OCI-LY3 (cell line): Measurements from ENCODE around the gene KRT14.
"Not testable (repeated sequence)": the region's sequence is repeated elsewhere in the genome, so short reads cannot be mapped to it uniquely, and the experiment has no call there.

ENCODE experiments used
- H2AFZ ChIP-seq: fragments of 200-600, 300-600 bp; shearing (Covaris generic); 2 replicates; pipeline ENCODE4 v1.6.0; 2014; ENCODE audit warnings: antibody characterized with exemption, low read depth, low read length
- H3K27ac ChIP-seq: fragments of 200-600, 300-600 bp; sonication (generic); 2 replicates; pipeline ENCODE4 v1.5.1; 2014; ENCODE audit warnings: mild to moderate bottlenecking, low read length, moderate library complexity, mixed read lengths
- H3K27me3 ChIP-seq: fragments of 200-600, 300-600 bp; sonication (generic); 2 replicates; pipeline ENCODE4 v1.6.1; 2014; ENCODE audit warnings: low read depth, low read length, mixed read lengths
- H3K36me3 ChIP-seq: fragments of 200-600, 300-600 bp; sonication (generic); replicated peaks from 2 replicates; pipeline ENCODE3; 2014; ENCODE audit warnings: low read depth, low read length, mixed read lengths
- H3K4me1 ChIP-seq: fragments of 300-600, 200-600 bp; sonication (generic); 2 replicates; pipeline ENCODE4 v1.6.1; 2014; ENCODE audit warnings: low read length, mixed read lengths
- H3K4me2 ChIP-seq: fragments of 200-600, 300-600 bp; sonication (generic); 2 replicates; pipeline ENCODE4 v1.6.1; 2014; ENCODE audit warnings: low read length, mixed read lengths
- H3K4me3 ChIP-seq: fragments of 300-600, 200-600 bp; sonication (generic); 2 replicates; pipeline ENCODE4 v1.5.1; 2014; ENCODE audit warnings: antibody characterized with exemption, mild to moderate bottlenecking, low read length, moderate library complexity
- H3K79me2 ChIP-seq: fragments of 300-600, 200-600 bp; shearing (Covaris generic); 2 replicates; pipeline ENCODE4 v1.6.1; 2014; ENCODE audit warnings: mild to moderate bottlenecking, low read length, mixed read lengths
- H3K9ac ChIP-seq: fragments of 300-600, 200-600 bp; shearing (Covaris generic); 2 replicates; pipeline ENCODE4 v1.6.0; 2014; ENCODE audit warnings: mild to moderate bottlenecking, low read length, moderate library complexity
- H3K9me3 ChIP-seq: fragments of 200-600, 300-600 bp; shearing (Covaris generic); 2 replicates; pipeline ENCODE4 v1.6.1; 2014; ENCODE audit warnings: low read length, mixed read lengths; ENCODE audit not compliant: insufficient read depth
- H4K20me1 ChIP-seq: fragments of 200-600, 300-600 bp; sonication (generic); 2 replicates; pipeline ENCODE4 v1.6.1; 2016; ENCODE audit warnings: low read length, mixed read lengths; ENCODE audit not compliant: insufficient read depth
- EZH2phosphoT487 ChIP-seq: fragments of 200-600 bp; shearing (Covaris generic); IDR thresholded peaks from 2 replicates; pipeline ENCODE4 v1.6.1; 2018; ENCODE audit warnings: antibody characterized with exemption, mixed run types, low read depth
- TF ChIP-seq, protein P1 (sequence below): fragments of 200-600, 300-600 bp; sonication (generic); IDR thresholded peaks from 2 replicates; pipeline ENCODE4 v1.5.1; 2014; ENCODE audit warnings: antibody characterized with exemption, low read length, low read depth

Gene KRT14

DNA sequence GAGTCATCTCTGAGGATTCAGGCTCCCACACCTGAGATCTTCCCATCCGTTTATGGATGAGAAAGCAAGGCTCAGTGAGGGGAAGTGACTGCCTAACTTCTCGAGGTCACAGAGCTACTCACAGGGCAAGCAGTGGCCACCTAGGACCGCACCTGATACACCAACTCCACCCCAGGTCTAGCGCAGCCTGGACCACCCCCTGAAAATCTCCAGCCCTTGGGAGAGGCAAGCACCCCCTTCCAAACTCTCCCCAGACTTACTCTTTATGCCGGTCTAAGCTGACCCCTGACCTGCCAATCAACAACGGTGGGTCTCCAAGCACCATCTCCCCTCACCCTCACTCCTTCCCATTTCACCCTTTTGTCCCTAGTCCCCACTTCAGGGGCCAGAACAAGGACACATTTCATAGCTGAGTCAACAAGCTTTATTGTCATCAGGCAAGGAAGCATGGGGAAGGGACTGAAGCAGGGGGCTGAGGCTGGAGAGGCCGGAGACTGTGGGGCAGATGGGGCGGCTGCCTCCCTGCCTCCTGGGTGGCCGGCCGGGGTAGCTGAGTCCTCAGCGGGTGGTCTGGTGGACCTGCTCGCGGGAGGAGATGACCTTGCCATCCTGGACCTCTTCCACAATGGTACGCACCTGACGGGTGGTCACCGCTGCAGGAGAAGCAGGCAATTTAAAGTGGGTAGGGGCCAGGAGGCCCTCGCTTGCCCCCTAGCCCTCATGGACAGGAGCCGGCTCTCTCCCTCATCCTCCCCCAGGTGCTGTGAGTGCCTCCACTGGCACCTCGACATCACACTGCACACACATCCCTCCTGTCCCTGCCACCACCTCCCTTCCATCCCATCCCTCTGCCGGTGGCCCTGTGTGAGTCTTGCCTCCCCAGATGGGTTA is 32.6 kb upstream of the KRT14 start:
- no peaks in the 10 kb centered on the region for H3K4me1 ChIP-seq
- H2AFZ ChIP-seq, result no peak overlapping the region
- H3K79me2 ChIP-seq, result no peaks in the 10 kb centered on the region
- H4K20me1 ChIP-seq, result no peaks in the 10 kb centered on the region
- H3K4me3 ChIP-seq, result no peak overlapping the region
- TF ChIP-seq EZH2phosphoT487, result no peak
- TF ChIP-seq, protein P1, sequence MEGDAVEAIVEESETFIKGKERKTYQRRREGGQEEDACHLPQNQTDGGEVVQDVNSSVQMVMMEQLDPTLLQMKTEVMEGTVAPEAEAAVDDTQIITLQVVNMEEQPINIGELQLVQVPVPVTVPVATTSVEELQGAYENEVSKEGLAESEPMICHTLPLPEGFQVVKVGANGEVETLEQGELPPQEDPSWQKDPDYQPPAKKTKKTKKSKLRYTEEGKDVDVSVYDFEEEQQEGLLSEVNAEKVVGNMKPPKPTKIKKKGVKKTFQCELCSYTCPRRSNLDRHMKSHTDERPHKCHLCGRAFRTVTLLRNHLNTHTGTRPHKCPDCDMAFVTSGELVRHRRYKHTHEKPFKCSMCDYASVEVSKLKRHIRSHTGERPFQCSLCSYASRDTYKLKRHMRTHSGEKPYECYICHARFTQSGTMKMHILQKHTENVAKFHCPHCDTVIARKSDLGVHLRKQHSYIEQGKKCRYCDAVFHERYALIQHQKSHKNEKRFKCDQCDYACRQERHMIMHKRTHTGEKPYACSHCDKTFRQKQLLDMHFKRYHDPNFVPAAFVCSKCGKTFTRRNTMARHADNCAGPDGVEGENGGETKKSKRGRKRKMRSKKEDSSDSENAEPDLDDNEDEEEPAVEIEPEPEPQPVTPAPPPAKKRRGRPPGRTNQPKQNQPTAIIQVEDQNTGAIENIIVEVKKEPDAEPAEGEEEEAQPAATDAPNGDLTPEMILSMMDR, result no peak
- peaks cover 20% of the 10 kb centered on the region; the same call in 1 of the 2 replicates for H3K27me3 ChIP-seq
- H3K9ac ChIP-seq, result no peak overlapping the region
- no peaks in the 10 kb centered on the region for H3K36me3 ChIP-seq
- no peak overlapping the region for H3K27ac ChIP-seq
- no peaks in the 10 kb centered on the region for H3K9me3 ChIP-seq
- H3K4me2 ChIP-seq, result no peak overlapping the region

GRCh38 chr17:41618341-41619035 is 31.8 kb upstream of the KRT14 start:
- TF ChIP-seq EZH2phosphoT487, result no peak
- TF ChIP-seq, protein P1, result no peak
- Histone ChIP-seq H3K4me2 (no peak overlapping the region), H3K36me3 (no peaks in the 10 kb centered on the region), H3K9me3 (no peaks in the 10 kb centered on the region), H3K9ac (no peak overlapping the region), H3K79me2 (no peaks in the 10 kb centered on the region), H4K20me1 (no peaks in the 10 kb centered on the region), H3K4me1 (no peaks in the 10 kb centered on the region), H3K4me3 (no peak overlapping the region), H2AFZ (no peak overlapping the region), H3K27ac (no peak overlapping the region), H3K27me3 (peaks cover 20% of the 10 kb centered on the region; the same call in 1 of the 2 replicates)

- H3K4me3 ChIP-seq, result no peak overlapping the region
- no peak overlapping the region for H3K9ac ChIP-seq
- H3K27me3 ChIP-seq, result peaks cover 17% of the 10 kb centered on the region; the same call in 1 of the 2 replicates
- no peaks in the 10 kb centered on the region for H3K36me3 ChIP-seq
- H3K4me2 ChIP-seq, result no peak overlapping the region
- H3K79me2 ChIP-seq, result no peaks in the 10 kb centered on the region
- H2AFZ ChIP-seq, result no peak overlapping the region
- H3K27ac ChIP-seq, result no peak overlapping the region
- no peaks in the 10 kb centered on the region for H3K4me1 ChIP-seq
- no peaks in the 10 kb centered on the region for H4K20me1 ChIP-seq
- no peaks in the 10 kb centered on the region for H3K9me3 ChIP-seq
- TF ChIP-seq, protein P1, result no peak
- TF ChIP-seq EZH2phosphoT487, result no peak
Observed at GRCh38 chr17:41617698-41618097, 31.0 kb upstream of the KRT14 start.

GRCh38 chr17:41617136-41617535 is 30.4 kb upstream of the KRT14 start:
- H4K20me1 ChIP-seq, result no peaks in the 10 kb centered on the region
- no peak overlapping the region for H2AFZ ChIP-seq
- H3K27ac ChIP-seq, result no peak overlapping the region
- no peak overlapping the region for H3K4me2 ChIP-seq
- H3K9ac ChIP-seq, result no peak overlapping the region
- H3K9me3 ChIP-seq, result no peaks in the 10 kb centered on the region
- H3K27me3 ChIP-seq, result peaks cover 16% of the 10 kb centered on the region; the same call in 1 of the 2 replicates
- TF ChIP-seq EZH2phosphoT487, result no peak
- TF ChIP-seq, protein P1, result no peak
- no peaks in the 10 kb centered on the region for H3K4me1 ChIP-seq
- no peak overlapping the region for H3K4me3 ChIP-seq
- no peaks in the 10 kb centered on the region for H3K79me2 ChIP-seq
- no peaks in the 10 kb centered on the region for H3K36me3 ChIP-seq

GRCh38 chr17:41616486-41616885 is 29.8 kb upstream of the KRT14 start:
- H3K9me3 ChIP-seq, H2AFZ ChIP-seq, H3K4me3 ChIP-seq, H4K20me1 ChIP-seq, H3K36me3 ChIP-seq, H3K27ac ChIP-seq, H3K9ac ChIP-seq, H3K4me2 ChIP-seq, H3K79me2 ChIP-seq, H3K4me1 ChIP-seq: not testable (repeated sequence)
- H3K27me3 ChIP-seq, result peaks cover 16% of the 10 kb centered on the region; the same call in 1 of the 2 replicates
